A549 (cell line): ENCODE data around the gene CASP9. TPM values are rescaled to one million over a fixed set of nuclear protein-coding genes. Genes with fewer than 3 reads are reported as not detected.

Experiments
- ATAC-seq, 2 experiments: fragments of 200-7000 bp in 1 of 2; fragments of >200 bp in 1 of 2; cut with Nextera tagmentation in 1 of 2; cut with Tn5 transposase in 1 of 2; 3 replicates each; pipeline versions ENCODE4 v1.8.0 to v1.9.1; 2018 to 2020; ENCODE audit warnings: mild to moderate bottlenecking in 1 of 2, moderate library complexity in 1 of 2
- CTCF ChIA-PET: fragments of 300-600 bp; sonication (Branson Sonifier 250); formaldehyde crosslinking; extraction: SDS; loops from one replicate; lab custom pipeline; 2021; ENCODE audit warnings: antibody characterized with exemption, inconsistent platforms; lab: Yijun Ruan, JAX
- POLR2A ChIA-PET: fragments of 350-600 bp; formaldehyde crosslinking; extraction: SDS; loops from one replicate; lab custom pipeline; 2021; ENCODE audit warnings: antibody characterized with exemption, inconsistent platforms; lab: Yijun Ruan, JAX
- DNase-seq, 2 experiments: peaks; one replicate each; pipeline versions ENCODE4 v3.0.0 to v3.0.0-alpha.2; 2011 to 2016; ENCODE audit warnings: low read depth in 1 of 2, low spot score in 1 of 2
- FAIRE-seq: peaks from 2 replicates; lab custom pipeline; 2011; peaks lifted over from hg19 to GRCh38; lab: Jason Lieb, UNC
- H3K27ac ChIP-seq, 2 experiments: fragments of >200 bp; sonication (Bioruptor Twin); formaldehyde crosslinking; 3 replicates each; pipeline ENCODE4 v1.5.1; 2016 to 2017
- H3K4me1 ChIP-seq: fragments of >200 bp; sonication (Bioruptor Twin); formaldehyde crosslinking; 3 replicates; pipeline ENCODE4 v1.6.1; 2016
- H3K4me2 ChIP-seq: fragments of >200 bp; sonication (Bioruptor Twin); formaldehyde crosslinking; 3 replicates; pipeline ENCODE4 v1.6.1; 2016
- H3K4me3 ChIP-seq: fragments of >200 bp; sonication (Bioruptor Twin); formaldehyde crosslinking; 3 replicates; pipeline ENCODE4 v1.5.1; 2016
- H3K9me3 ChIP-seq: fragments of >200 bp; sonication (Bioruptor Twin); formaldehyde crosslinking; 3 replicates; pipeline ENCODE4 v1.6.1; 2016
- BCL3 ChIP-seq: fragments of >200 bp; sonication (Bioruptor Twin); formaldehyde crosslinking; IDR thresholded peaks from 3 replicates; pipeline ENCODE4 v1.6.1; 2016
- BHLHE40 ChIP-seq: IDR thresholded peaks from 2 replicates; pipeline ENCODE4 v1.6.1; 2012; ENCODE audit warnings: low read depth, low read length, inconsistent platforms
- CHD2 ChIP-seq: fragments of 150-350 bp; IDR thresholded peaks from 2 replicates; pipeline ENCODE4 v1.6.1; 2014; ENCODE audit warnings: low read length; ENCODE audit not compliant: partially characterized antibody
- FOSL2 ChIP-seq, 2 experiments: fragments of 450-650 bp in 1 of 2; fragments of >200 bp in 1 of 2; sonication (Bioruptor Twin) in 1 of 2; formaldehyde crosslinking; IDR thresholded peaks; 2 replicates each; pipeline versions ENCODE4 v1.5.0 to v1.6.1; 2016 to 2020; ENCODE audit warnings: mild to moderate bottlenecking in 1 of 2, moderate library complexity in 1 of 2
- FOXS1 ChIP-seq: fragments of 250-450 bp; sonication (Bioruptor Pico); IDR thresholded peaks from 2 replicates; pipeline ENCODE4 v1.5.0; 2020; ENCODE audit warnings: mild to moderate bottlenecking, moderate library complexity
- HEYL ChIP-seq: fragments of 250-450 bp; sonication (Bioruptor Pico); IDR thresholded peaks from 2 replicates; pipeline ENCODE4 v1.8.0; 2021; ENCODE audit warnings: mild to moderate bottlenecking, moderate library complexity
- HOXA7 ChIP-seq: fragments of 250-450 bp; sonication (Bioruptor Pico); IDR thresholded peaks from 2 replicates; pipeline ENCODE4 v1.5.0; 2020; ENCODE audit warnings: mild to moderate bottlenecking, moderate library complexity
- HOXB13 ChIP-seq: fragments of 250-450 bp; sonication (Bioruptor Pico); IDR thresholded peaks from 2 replicates; pipeline ENCODE4 v1.5.0; 2020; ENCODE audit warnings: low read depth, mild to moderate bottlenecking, moderate library complexity
- JUN ChIP-seq, 2 experiments: fragments of >200 bp; sonication (Bioruptor Twin); formaldehyde crosslinking; IDR thresholded peaks; 2 replicates in 1 of 2; 3 replicates in 1 of 2; pipeline ENCODE4 v1.6.1; 2016 to 2017
- JUNB ChIP-seq: fragments of >200 bp; sonication (Bioruptor Twin); formaldehyde crosslinking; IDR thresholded peaks from 2 replicates; pipeline ENCODE4 v1.6.1; 2016
- KDM5A ChIP-seq: fragments of 200-600 bp; sonication (generic); IDR thresholded peaks from 2 replicates; pipeline ENCODE4 v1.6.1; 2016; ENCODE audit warnings: antibody characterized with exemption, mild to moderate bottlenecking
- MAX ChIP-seq: IDR thresholded peaks from 2 replicates; pipeline ENCODE4 v1.6.1; 2012
- MAZ ChIP-seq: fragments of 150-350 bp; IDR thresholded peaks from 2 replicates; pipeline ENCODE4 v1.6.1; 2014; ENCODE audit warnings: antibody characterized with exemption, low read depth, low read length, borderline replicate concordance
- NFE2L2 ChIP-seq: fragments of 150-350 bp; conservative IDR thresholded peaks from 2 replicates; pipeline ENCODE4 v1.6.1; 2014; ENCODE audit warnings: low read length
- NPAS2 ChIP-seq: fragments of 250-450 bp; sonication (Bioruptor Pico); IDR thresholded peaks from 2 replicates; pipeline ENCODE4 v1.8.0; 2022; ENCODE audit warnings: mild to moderate bottlenecking, moderate library complexity, borderline replicate concordance
- POLR2A ChIP-seq: IDR thresholded peaks from 2 replicates; pipeline ENCODE4 v1.6.1; 2012; ENCODE audit warnings: mild to moderate bottlenecking, low read length
- POLR2AphosphoS2 ChIP-seq: conservative IDR thresholded peaks from 2 replicates; pipeline ENCODE4 v1.6.1; 2012; ENCODE audit warnings: low read length, improper control_type of control experiment, inconsistent platforms
- RARB ChIP-seq: fragments of 250-450 bp; sonication (Bioruptor Pico); IDR thresholded peaks from 2 replicates; pipeline ENCODE4 v1.8.0; 2021; ENCODE audit warnings: mild to moderate bottlenecking, moderate library complexity
- RFX5 ChIP-seq: fragments of 450-650 bp; IDR thresholded peaks from 2 replicates; pipeline ENCODE4 v1.7.1; 2014; ENCODE audit warnings: antibody characterized with exemption, mild to moderate bottlenecking, moderate library complexity
- TP53 ChIP-seq: fragments of 250-450 bp; sonication (Bioruptor Pico); IDR thresholded peaks from 2 replicates; pipeline ENCODE4 v1.5.0; 2021; ENCODE audit warnings: mild to moderate bottlenecking, moderate library complexity
- ZSCAN20 ChIP-seq: fragments of 250-450 bp; sonication (Bioruptor Pico); IDR thresholded peaks from 2 replicates; pipeline ENCODE4 v1.8.0; 2022; ENCODE audit warnings: mild to moderate bottlenecking, moderate library complexity
- WGBS: methylation state at CpG from one replicate; pipeline ENCODE4 v1.1.6; 2017; ENCODE audit errors: missing lambda C conversion rate; 5-methylcytosine and 5-hydroxymethylcytosine counted together
- polyA plus RNA-seq, 4 experiments: library from polyadenylated mRNA; depleted of rRNA in 3 of 4; stranded (reverse); fragments of >200 nt; fragmentation: RNase III in 1 of 4; extraction: RNeasy Plus Mini Kit Qiagen cat#74134 plus additional on column Dnase treatment in 1 of 4; gene quantifications; 2 replicates in 3 of 4; 3 replicates in 1 of 4; pipeline ENCODE4 v1.2.3, GENCODE V29; 2011 to 2017
- TF ChIP-seq, protein P1 (sequence below): fragments of 150-350 bp; IDR thresholded peaks from 2 replicates; pipeline ENCODE4 v1.6.1; 2014; ENCODE audit warnings: low read depth, mild to moderate bottlenecking, low read length

Gene CASP9
- polyA plus RNA-seq, 2 of the 4 experiments (the other 2 are of a cell fraction): 11.0 to 16.1 TPM

DNA sequence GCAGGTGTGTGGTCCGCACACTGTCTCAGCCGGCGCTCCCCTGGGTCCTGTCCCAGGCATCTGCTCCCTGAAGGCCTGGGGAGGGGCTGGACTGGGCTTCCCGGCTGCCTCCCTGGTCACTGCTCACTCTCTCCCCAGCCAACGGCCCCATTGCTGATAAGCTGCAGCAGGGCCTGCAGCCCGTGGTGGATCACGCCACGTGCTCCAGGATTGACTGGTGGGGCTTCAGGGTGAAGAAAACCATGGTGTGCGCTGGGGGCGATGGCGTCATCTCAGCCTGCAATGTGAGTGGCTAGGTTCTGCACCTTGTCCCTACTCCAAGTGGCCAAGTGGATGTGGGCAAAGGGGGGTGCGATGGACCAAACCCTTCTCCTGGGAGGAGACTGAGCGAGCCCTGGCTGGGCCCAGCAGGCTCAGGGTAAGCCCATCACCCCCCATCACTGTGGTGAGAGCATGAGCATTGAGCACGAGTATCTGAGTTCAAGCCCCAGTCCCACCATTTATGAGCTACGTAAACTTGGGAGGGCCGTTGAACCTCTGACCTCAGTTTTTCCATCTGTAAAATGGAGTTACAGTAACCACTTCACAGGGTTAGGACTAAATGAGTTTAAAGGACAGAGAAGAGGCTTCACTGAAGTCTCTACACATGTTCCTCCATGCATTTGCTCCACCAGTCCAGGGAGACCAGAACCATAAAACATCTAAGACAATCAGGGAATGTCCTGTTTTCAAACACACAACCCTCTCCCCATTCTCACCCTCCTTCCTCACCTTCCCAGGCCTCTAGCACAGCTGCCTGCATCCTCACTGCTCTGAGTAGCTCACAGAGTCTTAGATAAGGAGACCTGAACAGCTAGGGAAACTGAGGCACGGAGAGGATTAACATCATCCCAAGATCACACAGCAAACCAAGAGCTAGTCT, 79.3 kb downstream of the CASP9 start:
- POLR2A ChIA-PET: no interaction called here
- Histone ChIP-seq H3K4me3 (no peak overlapping the region), H3K27ac (no peak overlapping the region), H3K9me3 (no peaks in the 10 kb centered on the region), H3K4me1 (no peaks in the 10 kb centered on the region), H3K4me2 (no peak overlapping the region)
- FAIRE-seq: no peak
- 79% methylated on average over 6 of the region's 17 CpGs for WGBS
- no peak for DNase-seq
- no peak for ATAC-seq
- CTCF ChIA-PET: interaction anchor here (0.6 to 1.8 kb wide), 3 partner anchors 13 to 121 kb away, joined by 3 to 6 read pairs (median 4); no protein-coding TSS in a partner anchor
- TF ChIP-seq HOXB13 (CRISPR knock-in tag) (no peak), RFX5 (no peak), ZSCAN20 (CRISPR knock-in tag) (no peak), FOXS1 (CRISPR knock-in tag) (no peak), MAX (no peak), TP53 (CRISPR knock-in tag) (no peak), CHD2 (no peak), JUN (IDR thresholded peaks at IDR 0.05) (no peak), NFE2L2 (no peak), KDM5A (no peak), MAZ (no peak), POLR2AphosphoS2 (no peak), JUNB (no peak), BCL3 (no peak), FOSL2 (IDR thresholded peaks at IDR 0.05) (no peak), FOSL2 (CRISPR knock-in tag; IDR thresholded peaks at IDR 0.05) (no peak), HOXA7 (CRISPR knock-in tag) (no peak), POLR2A (no peak), NPAS2 (CRISPR knock-in tag) (no peak)
- TF ChIP-seq, protein P1, sequence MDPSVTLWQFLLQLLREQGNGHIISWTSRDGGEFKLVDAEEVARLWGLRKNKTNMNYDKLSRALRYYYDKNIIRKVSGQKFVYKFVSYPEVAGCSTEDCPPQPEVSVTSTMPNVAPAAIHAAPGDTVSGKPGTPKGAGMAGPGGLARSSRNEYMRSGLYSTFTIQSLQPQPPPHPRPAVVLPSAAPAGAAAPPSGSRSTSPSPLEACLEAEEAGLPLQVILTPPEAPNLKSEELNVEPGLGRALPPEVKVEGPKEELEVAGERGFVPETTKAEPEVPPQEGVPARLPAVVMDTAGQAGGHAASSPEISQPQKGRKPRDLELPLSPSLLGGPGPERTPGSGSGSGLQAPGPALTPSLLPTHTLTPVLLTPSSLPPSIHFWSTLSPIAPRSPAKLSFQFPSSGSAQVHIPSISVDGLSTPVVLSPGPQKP: no peak

- no peak for DNase-seq
- TF ChIP-seq HOXB13 (CRISPR knock-in tag) (no peak), RARB (no peak), BHLHE40 (no peak), HEYL (no peak), NPAS2 (CRISPR knock-in tag) (no peak), NFE2L2 (no peak), HOXA7 (CRISPR knock-in tag) (no peak)
- TF ChIP-seq, all 56 proteins: peak for 0
- no peak overlapping the region for H3K4me2 ChIP-seq
- H3K9me3 ChIP-seq: no peaks in the 10 kb centered on the region
- no peaks in the 10 kb centered on the region for H3K4me1 ChIP-seq
- FAIRE-seq: no peak
- no peak overlapping the region for H3K27ac ChIP-seq
- CTCF ChIA-PET: interaction anchor here (1.0 to 1.8 kb wide), 4 partner anchors 8 to 109 kb away, joined by 3 to 6 read pairs (median 4); no protein-coding TSS in a partner anchor
- WGBS: 66% methylated on average over 4 of the region's 5 CpGs
- no peak for ATAC-seq
- POLR2A ChIA-PET: no interaction called here
- no peak overlapping the region for H3K4me3 ChIP-seq
Observed at GRCh38 chr1:15443281-15443680, 80.7 kb downstream of the CASP9 start.
